GM12878 (cell line): ENCODE results near the gene PRICKLE4. TPM values are rescaled to one million over a fixed set of nuclear protein-coding genes. Genes with fewer than 3 reads are reported as not detected.

Experiments used
- CHD1 ChIP-seq: IDR thresholded peaks from 2 replicates; pipeline ENCODE4 v1.6.1; 2012; ENCODE audit warnings: low read depth, low read length, improper control_type of control experiment
- E2F4 ChIP-seq: IDR thresholded peaks from 2 replicates; pipeline ENCODE4 v1.6.1; 2012; ENCODE audit warnings: low read depth, low read length, improper control_type of control experiment
- ELK1 ChIP-seq: IDR thresholded peaks from 2 replicates; pipeline ENCODE4 v1.6.1; 2012; ENCODE audit warnings: low read depth, low read length, improper control_type of control experiment
- IRF5 ChIP-seq: fragments of 450-650 bp; IDR thresholded peaks from 2 replicates; pipeline ENCODE4 v1.6.1; 2017; ENCODE audit warnings: borderline replicate concordance
- NFIC ChIP-seq: IDR thresholded peaks from 2 replicates; pipeline ENCODE4 v1.6.1; 2012; ENCODE audit warnings: low read depth, mild to moderate bottlenecking, inconsistent platforms, low read length, moderate library complexity
- NFXL1 ChIP-seq: fragments of 450-650 bp; IDR thresholded peaks from 2 replicates; pipeline ENCODE4 v1.6.1; 2017; ENCODE audit warnings: antibody characterized with exemption, mild to moderate bottlenecking, borderline replicate concordance
- NFYA ChIP-seq: IDR thresholded peaks from 2 replicates; pipeline ENCODE4 v1.6.1; 2011; ENCODE audit warnings: low read depth, mild to moderate bottlenecking, low read length, improper control_type of control experiment, borderline replicate concordance
- PAX5 ChIP-seq: IDR thresholded peaks from 2 replicates; pipeline ENCODE4 v1.6.1; 2011; ENCODE audit warnings: low read depth, low read length, borderline replicate concordance
- PAX8 ChIP-seq: fragments of 450-650 bp; IDR thresholded peaks from 2 replicates; pipeline ENCODE4 v1.6.1; 2017; ENCODE audit warnings: mild to moderate bottlenecking, moderate library complexity
- POLR2AphosphoS2 ChIP-seq: IDR thresholded peaks from 2 replicates; pipeline ENCODE4 v1.6.1; 2011; ENCODE audit warnings: low read depth, mild to moderate bottlenecking, low read length, improper control_type of control experiment, moderate library complexity
- SREBF1 ChIP-seq: IDR thresholded peaks from 2 replicates; pipeline ENCODE4 v1.6.1; 2012; ENCODE audit warnings: mild to moderate bottlenecking, low read length
- polyA plus RNA-seq, 11 experiments: library from polyadenylated mRNA; depleted of rRNA in 4 of 11; unstranded in 6 of 11; stranded (reverse) in 5 of 11; fragments of >200 nt; fragmentation: Nextera tagmentation in 4 of 11; fragmentation: Illumina TruSeq in 1 of 11; extraction: Ambion mirVana in 4 of 11; extraction: Trizol in 1 of 11; gene quantifications; 1 replicate in 1 of 11; 2 replicates in 10 of 11; pipeline versions ENCODE4 v1.2.1 to v1.2.3, GENCODE V29; 2011 to 2016; ENCODE audit warnings: inconsistent platforms in 2 of 11, missing spikeins in 2 of 11, low read depth in 1 of 11
- total RNA-seq, 4 experiments: library from RNA; depleted of rRNA in 3 of 4; stranded (reverse); fragments of >200 nt in 3 of 4; fragmentation: Illumina TruSeq in 1 of 4; extraction: Trizol in 1 of 4; gene quantifications; 2 replicates each; pipeline versions ENCODE4 v1.2.1 to v1.2.3, GENCODE V29; 2013 to 2021

PRICKLE4 gene
- total and polyA plus RNA-seq, 10 of the 15 experiments (the other 5 are each of a cell fraction or from before 2014, with no cell fraction given) = 0.33 to 0.85 (median 0.35) TPM; not detected in 7

GRCh38 chr6:41743406-41744235 lies 37.0 kb upstream of the PRICKLE4 start (continued):
- TF ChIP-seq POLR2AphosphoS2 (no peak), PAX8 (no peak), NFXL1 (no peak), PAX5 (no peak), ELK1 (no peak), NFYA (no peak), NFIC (no peak), CHD1 (no peak), IRF5 (no peak), SREBF1 (no peak), E2F4 (no peak)
- TF ChIP-seq, all 136 proteins: peak for 0
